Activated CD4-positive, alpha-beta T cell treated with anti-CD3 and anti-CD28 coated beads, Interleukin-2, amount 10 ng/mL, durations not matched to agents 24 days and 14 days (primary cell): ENCODE measurements around the gene SLC35E4. TPM values are rescaled to one million over a fixed set of nuclear protein-coding genes. Genes with fewer than 3 reads are reported as not detected.
"Not testable (repeated sequence)": the region's sequence is repeated elsewhere in the genome, so short reads cannot be mapped to it uniquely, and the experiment has no call there.

Experiments used
- DNase-seq: peaks from one replicate; pipeline ENCODE4 v3.0.0; 2022
- H3K27ac Mint-ChIP-seq: one replicate; pipeline ENCODE4 v1.8.0; 2022; ENCODE audit warnings: mild to moderate bottlenecking, mixed read lengths
- H3K27me3 Mint-ChIP-seq: one replicate; pipeline ENCODE4 v1.8.0; 2022; ENCODE audit warnings: mixed read lengths
- H3K36me3 Mint-ChIP-seq: one replicate; pipeline ENCODE4 v1.8.0; 2022; ENCODE audit warnings: low read depth, mild to moderate bottlenecking, mixed read lengths
- H3K4me1 Mint-ChIP-seq: one replicate; pipeline ENCODE4 v1.8.0; 2021; ENCODE audit warnings: mixed read lengths
- H3K4me3 Mint-ChIP-seq: one replicate; pipeline ENCODE4 v1.8.0; 2022; ENCODE audit warnings: mild to moderate bottlenecking, moderate library complexity, mixed read lengths
- H3K9me3 Mint-ChIP-seq: one replicate; pipeline ENCODE4 v1.8.0; 2021; ENCODE audit warnings: mixed read lengths
- intact Hi-C: fragments of 100-400 bp; cut with micrococcal nuclease; formaldehyde crosslinking; loops from one replicate; pipeline ENCODE4 v1.15.1; 2023
- total RNA-seq: library from RNA; stranded (reverse); gene quantifications from 2 replicates; pipeline ENCODE4 v1.2.3, GENCODE V29; 2022

Gene SLC35E4
- total RNA-seq, 1 donor from 2014 or later, result 6.6 TPM

DNA sequence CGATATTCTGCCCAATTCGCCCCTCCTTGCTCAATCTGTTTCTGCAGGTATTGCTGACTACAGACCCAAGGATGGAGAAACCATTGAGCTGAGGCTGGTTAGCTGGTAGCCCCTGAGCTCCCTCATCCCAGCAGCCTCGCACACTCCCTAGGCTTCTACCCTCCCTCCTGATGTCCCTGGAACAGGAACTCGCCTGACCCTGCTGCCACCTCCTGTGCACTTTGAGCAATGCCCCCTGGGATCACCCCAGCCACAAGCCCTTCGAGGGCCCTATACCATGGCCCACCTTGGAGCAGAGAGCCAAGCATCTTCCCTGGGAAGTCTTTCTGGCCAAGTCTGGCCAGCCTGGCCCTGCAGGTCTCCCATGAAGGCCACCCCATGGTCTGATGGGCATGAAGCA lies 9.2 kb upstream of the SLC35E4 start:
- H3K36me3 Mint-ChIP-seq, result no peaks in the 10 kb centered on the region
- H3K4me3 Mint-ChIP-seq, result no peak overlapping the region
- H3K9me3 Mint-ChIP-seq, result no peaks in the 10 kb centered on the region
- H3K27ac Mint-ChIP-seq, result no peak overlapping the region
- intact Hi-C loops, result no loop called here
- H3K4me1 Mint-ChIP-seq, result no peaks in the 10 kb centered on the region
- no peak for DNase-seq
- no peaks in the 10 kb centered on the region for H3K27me3 Mint-ChIP-seq

DNA sequence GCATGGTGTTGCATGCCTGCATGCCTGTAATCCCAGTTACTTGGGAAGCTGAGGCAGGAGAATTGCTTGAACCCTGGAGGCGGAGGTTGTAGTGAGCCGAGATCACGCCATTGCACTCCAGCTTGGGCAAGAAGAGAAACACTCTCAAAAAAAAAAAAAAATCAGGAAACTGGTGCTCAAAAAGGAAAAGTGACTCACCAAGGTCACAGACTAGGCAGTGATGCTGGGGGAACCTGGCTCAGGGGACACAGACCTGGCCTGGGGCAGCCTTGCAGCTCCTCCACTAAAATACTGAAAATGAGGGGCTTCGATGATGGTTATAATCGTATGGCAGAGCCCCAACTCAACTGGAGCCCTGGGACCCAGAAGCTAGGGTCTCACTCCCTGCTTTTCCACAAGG lies 8.1 kb upstream of the SLC35E4 start:
- intact Hi-C loops, result no loop called here
- Mint-ChIP-seq H3K9me3 (no peaks in the 10 kb centered on the region), H3K4me1 (no peaks in the 10 kb centered on the region), H3K4me3 (no peak overlapping the region), H3K27me3 (no peaks in the 10 kb centered on the region), H3K36me3 (no peaks in the 10 kb centered on the region), H3K27ac (no peak overlapping the region)
- DNase-seq, result no peak

DNA sequence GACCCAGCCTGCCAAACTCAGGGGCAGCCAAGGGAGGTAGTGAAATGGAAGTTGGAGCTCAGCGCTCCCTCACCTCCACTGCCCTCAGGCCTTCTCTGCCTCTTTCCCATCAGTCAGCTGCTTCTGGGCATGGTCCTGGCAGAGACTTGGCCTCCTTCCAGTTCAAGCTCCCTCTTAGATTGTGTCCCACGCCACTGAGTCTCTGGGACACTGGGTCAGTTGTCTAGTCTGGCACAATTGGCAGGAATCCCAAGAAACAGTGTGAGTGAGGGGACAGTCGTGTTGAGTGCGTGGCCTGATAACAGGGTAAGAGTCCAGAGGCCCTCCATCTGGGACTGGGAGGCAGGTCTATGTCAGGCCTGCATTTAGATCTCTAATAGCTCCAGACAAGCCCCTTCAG lies 7.1 kb upstream of the SLC35E4 start:
- no peak for DNase-seq
- Mint-ChIP-seq H3K27me3 (no peaks in the 10 kb centered on the region), H3K27ac (no peak overlapping the region), H3K36me3 (no peaks in the 10 kb centered on the region), H3K4me1 (no peaks in the 10 kb centered on the region), H3K9me3 (no peaks in the 10 kb centered on the region), H3K4me3 (no peak overlapping the region)
- intact Hi-C loops, result no loop called here

DNA sequence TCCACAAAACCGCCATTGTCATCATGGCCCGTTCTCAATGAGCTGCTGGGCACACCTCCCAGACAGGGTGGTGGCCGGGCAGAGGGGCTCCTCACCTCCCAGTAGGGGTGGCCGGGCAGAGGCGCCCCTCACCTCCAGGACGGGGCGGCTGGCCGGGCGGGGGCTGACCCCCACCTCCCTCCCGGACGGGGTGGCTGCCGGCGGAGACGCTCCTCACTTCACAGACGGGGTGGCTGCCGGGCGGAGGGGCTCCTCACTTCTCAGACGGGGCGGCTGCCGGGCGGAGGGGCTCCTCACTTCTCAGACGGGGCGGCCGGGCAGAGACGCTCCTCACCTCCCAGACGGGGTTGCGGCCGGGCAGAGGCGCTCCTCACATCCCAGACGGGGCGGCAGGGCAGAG lies 4.1 kb upstream of the SLC35E4 start:
- DNase-seq, H3K9me3 Mint-ChIP-seq, H3K27me3 Mint-ChIP-seq, H3K36me3 Mint-ChIP-seq, H3K27ac Mint-ChIP-seq, H3K4me3 Mint-ChIP-seq: not testable (repeated sequence)
- peaks cover 15% of the 10 kb centered on the region for H3K4me1 Mint-ChIP-seq
- intact Hi-C loops, result loop anchor here (10.0 kb wide), 2 partner anchors 63 to 453 kb away; partner anchors contain the start of genes OSBP2 and SMTN

DNA sequence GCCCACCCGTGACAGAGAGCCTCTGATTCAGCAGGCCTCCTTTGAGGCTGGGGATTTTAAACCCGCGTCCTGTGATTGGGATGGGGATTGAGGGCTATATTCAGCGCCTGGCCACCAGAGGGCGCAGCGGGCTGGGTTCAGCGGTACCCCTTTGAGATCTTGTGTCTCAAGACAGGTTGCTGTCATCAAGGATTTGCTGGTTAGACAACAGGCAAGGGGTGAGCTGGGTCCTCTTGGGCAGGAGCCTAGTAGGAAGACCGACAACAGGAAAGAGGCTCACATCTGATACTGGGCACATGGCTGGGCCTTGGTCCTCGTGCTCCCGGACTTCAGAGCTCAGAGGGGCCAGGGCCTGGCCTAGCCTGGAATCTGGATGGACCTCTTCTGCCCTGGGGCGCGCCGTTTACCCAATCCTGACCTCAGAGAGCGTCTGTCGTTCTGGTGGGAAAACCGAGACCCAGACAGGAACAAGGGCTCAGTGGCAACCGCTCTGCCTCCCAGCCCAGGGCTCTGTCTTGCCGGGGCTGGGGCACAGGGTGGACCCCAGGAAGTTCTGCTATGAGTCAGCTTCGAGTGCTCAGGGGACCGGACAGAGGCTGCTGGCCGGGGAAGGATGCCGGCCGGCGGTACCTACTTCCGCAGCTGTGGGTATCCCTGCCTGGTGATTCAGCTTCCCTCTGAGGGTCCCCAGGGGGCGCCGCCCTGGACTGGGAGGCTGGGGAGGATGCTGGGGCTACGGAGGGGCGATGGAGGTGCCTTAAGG lies 929 bp upstream of the SLC35E4 start:
- intact Hi-C loops, result loop anchor here (1.0 to 10.0 kb wide), 9 partner anchors 10 to 450 kb away; partner anchors contain the start of genes DUSP18, OSBP2 and SMTN
- Mint-ChIP-seq H3K36me3 (peaks cover 13% of the 10 kb centered on the region), H3K27ac (peak overlapping the region; percentile 94), H3K9me3 (no peaks in the 10 kb centered on the region), H3K27me3 (no peaks in the 10 kb centered on the region), H3K4me1 (peaks cover 27% of the 10 kb centered on the region), H3K4me3 (peak overlapping the region; percentile 79)
- DNase-seq, result peak; percentile 97

DNA sequence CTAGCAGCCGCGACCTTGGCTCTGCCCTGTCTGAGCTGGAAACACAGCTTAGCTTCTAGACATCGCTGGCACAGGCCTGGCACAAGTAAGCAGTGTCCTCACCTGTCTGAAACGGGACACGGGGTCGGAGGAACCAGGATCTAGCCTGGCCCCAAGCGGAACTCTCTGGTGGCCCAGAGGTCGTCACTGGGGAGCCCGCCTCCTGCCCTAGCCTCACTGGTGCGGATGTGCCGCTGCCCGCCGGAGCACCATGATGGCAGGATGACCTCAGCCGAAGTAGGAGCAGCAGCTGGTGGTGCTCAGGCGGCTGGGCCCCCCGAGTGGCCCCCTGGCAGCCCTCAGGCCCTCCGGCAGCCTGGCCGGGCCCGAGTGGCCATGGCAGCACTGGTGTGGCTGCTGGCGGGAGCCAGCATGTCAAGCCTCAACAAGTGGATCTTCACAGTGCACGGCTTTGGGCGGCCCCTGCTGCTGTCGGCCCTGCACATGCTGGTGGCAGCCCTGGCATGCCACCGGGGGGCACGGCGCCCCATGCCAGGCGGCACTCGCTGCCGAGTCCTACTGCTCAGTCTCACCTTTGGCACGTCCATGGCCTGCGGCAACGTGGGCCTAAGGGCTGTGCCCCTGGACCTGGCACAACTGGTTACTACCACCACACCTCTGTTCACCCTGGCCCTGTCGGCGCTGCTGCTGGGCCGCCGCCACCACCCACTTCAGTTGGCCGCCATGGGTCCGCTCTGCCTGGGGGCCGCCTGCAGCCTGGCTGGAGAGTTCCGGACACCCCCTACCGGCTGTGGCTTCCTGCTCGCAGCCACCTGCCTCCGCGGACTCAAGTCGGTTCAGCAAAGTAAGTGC lies 871 bp downstream of the SLC35E4 start:
- Mint-ChIP-seq H3K4me3 (peak overlapping the region; percentile 79), H3K4me1 (peaks cover 29% of the 10 kb centered on the region), H3K27ac (peak overlapping the region; percentile 76), H3K27me3 (no peaks in the 10 kb centered on the region), H3K9me3 (no peaks in the 10 kb centered on the region), H3K36me3 (peaks cover 14% of the 10 kb centered on the region)
- peak; percentile 72 for DNase-seq
- intact Hi-C loops, result loop anchor here (10.0 kb wide), 2 partner anchors 58 to 448 kb away; partner anchors contain the start of genes OSBP2 and SMTN

DNA sequence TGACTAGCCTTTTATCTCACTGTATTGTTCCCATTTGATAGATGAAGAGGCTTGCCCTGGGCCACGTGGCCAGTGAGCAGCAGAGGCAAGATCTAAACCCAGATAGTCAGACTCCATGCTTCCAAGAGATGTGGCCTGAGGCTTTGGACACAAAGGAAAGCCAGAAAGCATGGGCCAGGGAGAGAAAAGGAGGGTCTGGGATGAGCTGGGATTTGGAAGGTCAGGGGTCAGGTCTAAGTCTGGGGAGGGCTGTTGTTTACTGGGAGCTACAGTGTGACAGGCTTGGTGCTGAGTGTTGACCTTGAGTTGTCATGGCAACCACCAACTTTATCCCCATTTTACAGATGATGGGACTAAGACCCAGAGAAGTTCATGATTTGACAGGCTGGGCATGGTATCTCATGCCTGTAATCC lies 2.1 kb downstream of the SLC35E4 start:
- peak overlapping the region; percentile 79 for H3K4me3 Mint-ChIP-seq
- peak overlapping the region; percentile 52 for H3K27ac Mint-ChIP-seq
- no peaks in the 10 kb centered on the region for H3K27me3 Mint-ChIP-seq
- peaks cover 14% of the 10 kb centered on the region for H3K36me3 Mint-ChIP-seq
- no peaks in the 10 kb centered on the region for H3K9me3 Mint-ChIP-seq
- intact Hi-C loops, result loop anchor here (10.0 kb wide), 2 partner anchors 57 to 447 kb away; partner anchors contain the start of genes OSBP2 and SMTN
- H3K4me1 Mint-ChIP-seq, result peaks cover 31% of the 10 kb centered on the region
- no peak for DNase-seq

DNA sequence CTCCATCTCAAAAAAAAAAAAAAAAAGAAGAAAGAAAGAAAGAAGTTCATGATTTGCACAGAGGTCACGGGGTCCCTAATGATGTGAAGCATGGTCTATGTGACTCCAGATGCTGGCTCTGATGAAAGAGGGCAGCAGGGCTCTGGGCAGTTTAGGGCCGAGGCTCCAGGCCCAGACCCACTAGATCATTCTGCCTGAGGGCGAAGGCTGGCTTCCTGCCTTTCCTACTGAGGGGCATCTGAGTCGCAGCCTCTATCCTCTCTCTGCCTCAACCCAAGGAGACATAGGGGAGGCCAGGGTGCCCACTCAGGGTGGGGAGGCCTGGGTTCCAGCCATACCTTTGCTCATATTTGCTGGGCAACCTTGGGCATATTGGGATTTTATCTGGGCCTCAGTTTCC lies 4.8 kb downstream of the SLC35E4 start:
- H3K36me3 Mint-ChIP-seq, result peaks cover 14% of the 10 kb centered on the region
- intact Hi-C loops, result no loop called here
- no peaks in the 10 kb centered on the region for H3K27me3 Mint-ChIP-seq
- H3K4me3 Mint-ChIP-seq, result no peak overlapping the region
- peaks cover 36% of the 10 kb centered on the region for H3K4me1 Mint-ChIP-seq
- H3K27ac Mint-ChIP-seq, result no peak overlapping the region
- DNase-seq, result no peak
- H3K9me3 Mint-ChIP-seq, result no peaks in the 10 kb centered on the region

DNA sequence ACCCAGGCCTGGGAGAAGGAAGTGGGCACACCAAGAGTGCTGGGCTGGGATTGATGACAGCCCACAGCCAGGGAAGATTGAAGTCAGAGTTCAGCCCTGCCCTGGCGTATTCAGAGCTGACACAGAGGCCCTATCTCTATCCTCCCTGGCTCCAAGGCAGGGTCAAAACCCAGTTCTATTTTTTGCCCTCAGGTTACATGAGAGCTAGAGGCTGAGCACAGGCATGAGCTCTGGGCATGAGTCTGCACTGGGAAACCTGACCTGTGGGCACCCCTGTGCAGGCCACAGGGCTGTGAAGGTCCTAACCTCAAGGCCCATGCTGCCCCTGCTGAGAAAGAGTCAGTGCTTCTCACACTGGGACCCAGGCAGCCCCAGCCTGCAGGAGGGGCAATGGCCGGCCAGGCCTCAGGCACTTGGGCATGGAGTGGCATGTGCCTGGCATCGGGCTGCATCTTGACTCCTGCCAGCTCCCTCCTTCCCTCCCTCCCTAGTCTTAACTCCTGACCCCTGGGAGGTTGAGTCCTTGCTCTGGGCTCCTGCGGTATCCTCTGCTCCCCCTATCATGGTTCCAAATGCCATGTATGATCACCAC lies 5.4 kb downstream of the SLC35E4 start:
- H3K4me1 Mint-ChIP-seq, result peaks cover 36% of the 10 kb centered on the region
- intact Hi-C loops, result no loop called here

DNA sequence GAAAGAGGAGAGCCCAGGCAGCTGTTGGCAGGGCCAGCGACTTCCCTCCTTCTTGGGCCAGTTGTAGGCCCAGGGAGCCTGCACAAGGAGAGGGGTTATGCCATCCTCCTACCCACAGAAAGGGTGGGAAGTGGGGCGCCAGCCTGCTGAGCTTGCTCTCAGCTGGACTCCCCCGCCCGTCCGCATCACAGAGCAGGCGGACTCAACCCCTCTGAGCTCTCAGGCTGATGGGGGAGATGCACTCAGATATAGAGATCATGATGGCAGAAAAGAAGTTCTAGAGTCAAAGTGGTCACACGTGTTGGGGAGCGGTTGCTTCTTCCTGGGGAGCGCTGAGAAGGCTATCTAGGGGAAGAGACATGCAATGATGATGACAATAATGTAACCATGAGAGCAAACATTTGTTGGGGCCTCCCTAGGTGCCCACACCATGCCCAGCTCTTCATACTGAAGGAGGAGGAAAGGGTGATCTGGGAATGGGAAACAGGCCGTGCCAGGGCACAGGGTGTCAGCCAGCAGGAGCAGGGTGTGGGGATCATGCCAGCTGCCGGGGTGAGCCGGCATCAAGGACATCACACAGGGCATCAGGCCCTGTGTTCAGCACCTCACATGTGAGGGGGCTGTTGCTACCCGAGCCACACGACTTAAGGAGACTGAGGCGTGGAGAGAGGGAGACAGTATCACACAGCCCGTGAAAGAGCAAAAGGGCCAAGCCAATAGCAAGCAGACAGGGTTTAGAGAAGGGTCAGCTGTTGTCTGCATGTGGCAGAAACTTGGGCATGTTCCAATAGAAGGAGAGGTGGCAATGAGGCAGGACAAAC lies 7.7 kb downstream of the SLC35E4 start:
- peak overlapping the region; percentile 90 for H3K27ac Mint-ChIP-seq
- H3K36me3 Mint-ChIP-seq, result peaks cover 17% of the 10 kb centered on the region
- peaks cover 31% of the 10 kb centered on the region for H3K4me1 Mint-ChIP-seq
- intact Hi-C loops, result no loop called here
- H3K4me3 Mint-ChIP-seq, result peak overlapping the region; percentile 66
- DNase-seq, result no peak
- no peaks in the 10 kb centered on the region for H3K27me3 Mint-ChIP-seq
- H3K9me3 Mint-ChIP-seq, result no peaks in the 10 kb centered on the region

More for the DNA sequence above, 5.4 kb downstream of the SLC35E4 start:
- Mint-ChIP-seq H3K36me3 (peaks cover 14% of the 10 kb centered on the region), H3K27ac (no peak overlapping the region), H3K4me3 (no peak overlapping the region), H3K9me3 (no peaks in the 10 kb centered on the region), H3K27me3 (no peaks in the 10 kb centered on the region)
- no peak for DNase-seq

DNA sequence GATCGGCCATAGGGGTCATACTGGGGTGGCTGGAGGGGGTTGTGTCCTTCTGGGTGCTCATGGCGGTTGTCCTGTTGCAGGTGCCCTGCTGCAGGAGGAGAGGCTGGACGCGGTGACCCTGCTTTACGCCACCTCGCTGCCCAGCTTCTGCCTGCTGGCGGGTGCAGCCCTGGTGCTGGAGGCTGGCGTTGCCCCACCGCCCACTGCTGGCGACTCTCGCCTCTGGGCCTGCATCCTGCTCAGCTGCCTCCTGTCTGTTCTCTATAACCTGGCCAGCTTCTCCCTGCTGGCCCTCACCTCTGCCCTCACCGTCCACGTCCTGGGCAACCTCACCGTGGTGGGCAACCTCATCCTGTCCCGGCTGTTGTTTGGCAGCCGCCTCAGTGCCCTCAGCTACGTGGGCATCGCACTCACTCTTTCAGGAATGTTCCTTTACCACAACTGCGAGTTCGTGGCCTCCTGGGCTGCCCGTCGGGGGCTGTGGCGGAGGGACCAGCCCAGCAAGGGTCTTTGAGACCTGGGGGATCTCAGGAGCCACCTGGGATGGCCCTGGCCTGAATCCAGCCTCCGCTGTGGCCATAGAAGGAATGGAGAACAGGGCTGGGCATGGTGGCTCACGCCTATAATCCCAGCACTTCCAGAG lies 11.1 kb downstream of the SLC35E4 start:
- no peaks in the 10 kb centered on the region for H3K27me3 Mint-ChIP-seq
- intact Hi-C loops, result no loop called here
- DNase-seq, result no peak
- peaks cover 40% of the 10 kb centered on the region for H3K4me1 Mint-ChIP-seq
- H3K27ac Mint-ChIP-seq, result no peak overlapping the region
- H3K4me3 Mint-ChIP-seq, result no peak overlapping the region
- H3K9me3 Mint-ChIP-seq, result no peaks in the 10 kb centered on the region
- peaks cover 10% of the 10 kb centered on the region for H3K36me3 Mint-ChIP-seq

DNA sequence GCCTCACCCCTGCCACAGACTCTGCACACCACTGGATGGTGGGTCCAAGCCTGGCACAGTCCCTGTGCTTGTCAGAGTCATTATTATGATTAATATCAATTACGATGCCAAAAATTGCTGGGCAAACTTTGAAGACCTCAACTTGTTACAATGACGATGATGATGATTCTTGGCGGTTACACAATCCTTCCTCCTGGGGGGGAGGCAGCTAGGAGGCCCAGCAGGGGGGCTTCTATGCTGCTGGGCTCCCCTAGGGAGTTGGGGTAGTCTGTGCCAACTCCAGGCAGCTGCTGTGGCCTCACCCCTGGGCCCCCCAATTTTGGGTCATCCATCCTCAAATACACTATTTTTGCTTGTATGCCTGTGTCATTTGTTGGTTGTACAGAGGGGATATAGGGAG lies 12.0 kb downstream of the SLC35E4 start:
- Mint-ChIP-seq H3K36me3 (peaks cover 12% of the 10 kb centered on the region), H3K27ac (peak overlapping the region; percentile 57), H3K27me3 (no peaks in the 10 kb centered on the region), H3K4me3 (no peak overlapping the region), H3K4me1 (peaks cover 45% of the 10 kb centered on the region), H3K9me3 (no peaks in the 10 kb centered on the region)
- DNase-seq, result no peak
- intact Hi-C loops, result no loop called here

DNA sequence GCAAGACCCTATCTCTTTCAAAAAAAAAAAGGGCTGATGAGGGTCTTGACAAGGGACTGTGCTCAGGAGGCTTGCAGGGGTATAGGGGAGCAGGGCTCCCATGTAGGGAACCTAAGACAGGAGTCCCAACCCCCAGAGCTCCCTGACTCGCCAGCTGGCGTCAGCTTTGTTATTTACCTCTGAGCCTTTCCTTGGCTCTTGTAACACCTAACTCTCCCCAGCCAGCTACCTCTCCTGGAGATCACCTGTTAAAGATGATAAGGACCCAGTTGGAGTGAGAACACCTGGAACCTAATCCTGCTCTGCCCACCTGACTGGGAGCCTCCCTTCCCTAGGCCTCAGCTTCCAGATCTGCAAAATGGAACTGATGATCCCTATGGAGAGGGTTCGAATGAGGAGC lies 13.2 kb downstream of the SLC35E4 start:
- DNase-seq, result no peak
- H3K27ac Mint-ChIP-seq, result peak overlapping the region; percentile 92
- H3K4me3 Mint-ChIP-seq, result peak overlapping the region; percentile 40
- peaks cover 43% of the 10 kb centered on the region for H3K4me1 Mint-ChIP-seq
- no peaks in the 10 kb centered on the region for H3K27me3 Mint-ChIP-seq
- intact Hi-C loops, result loop anchor here (1.0 to 2.0 kb wide), 3 partner anchors 15 to 93 kb away; partner anchors contain the start of gene DUSP18
- H3K36me3 Mint-ChIP-seq, result peaks cover 14% of the 10 kb centered on the region
- H3K9me3 Mint-ChIP-seq, result no peaks in the 10 kb centered on the region
